ENCODE results near the gene ATRX. TPM values are rescaled to one million over a fixed set of nuclear protein-coding genes. Genes with fewer than 3 reads are reported as not detected.

The ATRX gene
- total and polyA plus RNA-seq, 3 donors from 2014 or later = 4.1 to 104 (median 84.4) TPM

DNA sequence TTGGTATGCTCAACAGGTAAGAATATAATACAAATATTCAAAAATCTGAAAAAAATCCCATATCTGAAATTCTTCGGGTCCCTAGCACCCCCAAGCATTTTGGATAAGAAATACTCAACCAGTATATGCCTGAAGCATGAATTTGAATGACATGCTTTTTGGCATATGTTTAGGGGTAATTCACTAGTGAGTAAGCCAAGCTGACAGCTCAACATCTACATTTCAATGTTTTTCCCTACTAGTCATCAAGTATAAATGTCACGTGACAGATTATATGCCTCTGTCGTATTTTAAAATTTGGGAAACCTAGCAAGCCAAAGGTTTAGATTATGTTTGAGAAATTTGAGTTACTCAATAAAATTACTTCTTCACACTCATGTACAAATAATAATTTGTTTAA, 213.7 kb downstream of the ATRX start:
- no peak for DNase-seq
- H3K9me3 ChIP-seq = no peaks in the 10 kb centered on the region
- H3K27me3 ChIP-seq = no peaks in the 10 kb centered on the region
- no peak overlapping the region for H3K4me3 ChIP-seq
- no peaks in the 10 kb centered on the region for H3K4me1 ChIP-seq
- intact Hi-C loops (cut with DNase I; ENCODE audit: low total_unique reads) = no loop called here
- WGBS, 2 donors = 99 to 100% methylated on average over 3 of the region's 3 CpGs
- no peak overlapping the region for H3K27ac ChIP-seq
- TF ChIP-seq, protein P1, sequence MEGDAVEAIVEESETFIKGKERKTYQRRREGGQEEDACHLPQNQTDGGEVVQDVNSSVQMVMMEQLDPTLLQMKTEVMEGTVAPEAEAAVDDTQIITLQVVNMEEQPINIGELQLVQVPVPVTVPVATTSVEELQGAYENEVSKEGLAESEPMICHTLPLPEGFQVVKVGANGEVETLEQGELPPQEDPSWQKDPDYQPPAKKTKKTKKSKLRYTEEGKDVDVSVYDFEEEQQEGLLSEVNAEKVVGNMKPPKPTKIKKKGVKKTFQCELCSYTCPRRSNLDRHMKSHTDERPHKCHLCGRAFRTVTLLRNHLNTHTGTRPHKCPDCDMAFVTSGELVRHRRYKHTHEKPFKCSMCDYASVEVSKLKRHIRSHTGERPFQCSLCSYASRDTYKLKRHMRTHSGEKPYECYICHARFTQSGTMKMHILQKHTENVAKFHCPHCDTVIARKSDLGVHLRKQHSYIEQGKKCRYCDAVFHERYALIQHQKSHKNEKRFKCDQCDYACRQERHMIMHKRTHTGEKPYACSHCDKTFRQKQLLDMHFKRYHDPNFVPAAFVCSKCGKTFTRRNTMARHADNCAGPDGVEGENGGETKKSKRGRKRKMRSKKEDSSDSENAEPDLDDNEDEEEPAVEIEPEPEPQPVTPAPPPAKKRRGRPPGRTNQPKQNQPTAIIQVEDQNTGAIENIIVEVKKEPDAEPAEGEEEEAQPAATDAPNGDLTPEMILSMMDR (IDR thresholded peaks at IDR 0.05) = no peak
- TF ChIP-seq POLR2A (IDR thresholded peaks at IDR 0.05) = no peak
- no peaks in the 10 kb centered on the region for H3K36me3 ChIP-seq (ENCODE audit: low read depth, missing control alignments)

DNA sequence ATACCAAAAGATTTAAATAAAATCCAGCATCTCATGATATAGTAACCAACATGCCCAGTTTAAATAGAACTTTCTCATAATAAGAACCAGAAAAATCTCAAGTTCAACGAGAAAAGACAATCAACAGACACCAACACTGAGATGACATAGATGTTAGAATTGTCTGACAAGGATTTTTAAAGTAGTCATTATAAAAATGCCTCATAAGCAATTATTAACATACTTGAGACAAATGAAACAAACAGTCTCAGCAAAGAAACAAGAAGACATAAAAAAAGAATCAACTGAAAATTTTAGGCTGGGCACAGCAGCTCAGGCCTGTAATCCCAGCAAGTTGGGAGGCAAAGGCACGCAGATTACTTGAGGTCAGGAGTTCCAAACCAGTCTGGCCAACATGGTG, 220.7 kb downstream of the ATRX start:
- intact Hi-C loops (cut with DNase I; ENCODE audit: low total_unique reads) = no loop called here
- no peaks in the 10 kb centered on the region for H3K27me3 ChIP-seq
- H3K27ac ChIP-seq = no peak overlapping the region
- no peaks in the 10 kb centered on the region for H3K4me1 ChIP-seq
- H3K9me3 ChIP-seq = no peaks in the 10 kb centered on the region
- TF ChIP-seq, protein P1 (IDR thresholded peaks at IDR 0.05) = no peak
- TF ChIP-seq POLR2A (IDR thresholded peaks at IDR 0.05) = no peak
- no peak for DNase-seq
- WGBS, 2 donors = 96 to 97% methylated on average over 2 of the region's 2 CpGs
- H3K36me3 ChIP-seq (ENCODE audit: low read depth, missing control alignments) = no peaks in the 10 kb centered on the region
- H3K4me3 ChIP-seq = no peak overlapping the region

DNA sequence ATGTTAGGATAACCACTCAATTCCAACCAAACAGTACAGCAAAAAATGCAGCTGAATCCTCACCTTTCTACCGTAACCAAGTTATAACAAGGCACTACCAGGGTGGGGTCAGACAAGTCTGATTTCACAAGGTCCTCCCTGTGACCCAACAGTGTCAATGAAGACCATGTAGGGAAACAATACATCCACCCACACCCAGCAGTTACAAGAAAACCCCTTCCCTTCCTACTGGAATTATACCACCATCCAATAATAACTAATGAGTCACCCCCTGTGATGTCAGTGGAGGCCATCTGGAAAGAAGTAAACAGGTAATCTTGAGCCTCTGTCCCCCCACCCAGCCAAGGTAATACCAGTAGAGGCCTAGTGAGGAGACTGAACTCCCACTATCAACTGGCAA, 221.2 kb downstream of the ATRX start:
- WGBS, 2 donors = 86% methylated on average over 1 of the region's 1 CpG; no CpG with 5 or more reads in 1 of the 2 donors
- no peaks in the 10 kb centered on the region for H3K36me3 ChIP-seq (ENCODE audit: low read depth, missing control alignments)
- no peaks in the 10 kb centered on the region for H3K27me3 ChIP-seq
- H3K4me3 ChIP-seq = no peak overlapping the region
- H3K9me3 ChIP-seq = no peaks in the 10 kb centered on the region
- no peaks in the 10 kb centered on the region for H3K4me1 ChIP-seq
- DNase-seq = no peak
- TF ChIP-seq, protein P1 (IDR thresholded peaks at IDR 0.05) = no peak
- TF ChIP-seq POLR2A (IDR thresholded peaks at IDR 0.05) = no peak
- H3K27ac ChIP-seq = no peak overlapping the region
- intact Hi-C loops (cut with DNase I; ENCODE audit: low total_unique reads) = no loop called here

DNA sequence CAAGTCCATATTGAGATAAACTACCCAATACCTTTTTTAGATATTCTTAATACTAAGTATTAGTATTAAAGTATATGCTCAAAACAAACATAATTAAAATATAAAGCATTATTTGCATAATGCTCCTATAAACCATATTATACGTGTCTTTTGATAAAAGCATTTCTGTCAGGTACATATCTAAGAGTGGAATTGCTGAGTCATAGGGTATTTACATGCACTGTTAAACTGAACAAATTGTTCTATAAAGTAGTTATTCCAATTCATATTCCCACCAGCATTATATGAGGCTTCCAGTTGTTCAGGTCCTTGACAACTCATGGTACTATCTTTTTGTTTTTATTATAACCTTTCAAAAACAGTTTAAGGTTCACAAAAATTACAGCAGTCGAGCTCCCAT, 224.6 kb downstream of the ATRX start:
- no peak for DNase-seq
- TF ChIP-seq, protein P1 (IDR thresholded peaks at IDR 0.05) = no peak
- TF ChIP-seq POLR2A (IDR thresholded peaks at IDR 0.05) = no peak
- Histone ChIP-seq H3K4me3 (no peak overlapping the region), H3K9me3 (no peaks in the 10 kb centered on the region), H3K36me3 (ENCODE audit: low read depth, missing control alignments) (no peaks in the 10 kb centered on the region), H3K27me3 (no peaks in the 10 kb centered on the region), H3K27ac (no peak overlapping the region), H3K4me1 (no peaks in the 10 kb centered on the region)
- 86 to 96% methylated on average over 2 of the region's 2 CpGs for WGBS, 2 donors
- intact Hi-C loops (cut with DNase I; ENCODE audit: low total_unique reads) = no loop called here

DNA sequence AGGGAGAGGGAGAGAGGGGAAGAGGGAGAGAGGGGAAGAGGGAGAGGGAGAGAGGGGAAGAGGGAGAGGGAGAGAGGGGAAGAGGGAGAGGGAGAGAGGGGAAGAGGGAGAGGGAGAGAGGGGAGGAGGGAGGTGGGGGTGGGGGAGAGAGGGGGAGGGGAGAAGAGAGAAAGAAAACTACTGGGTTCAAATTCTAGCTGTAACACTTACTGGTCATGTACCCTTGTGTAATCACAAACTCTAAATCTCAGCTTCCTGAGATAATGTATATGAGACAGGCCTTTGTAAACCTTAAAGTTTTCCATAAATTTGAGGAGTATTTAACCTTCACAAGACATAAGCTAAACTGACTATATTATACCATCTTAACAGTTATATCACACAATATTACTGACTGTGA, 229.7 kb downstream of the ATRX start:
- H3K27me3 ChIP-seq = no peaks in the 10 kb centered on the region
- no peaks in the 10 kb centered on the region for H3K36me3 ChIP-seq (ENCODE audit: low read depth, missing control alignments)
- TF ChIP-seq, protein P1 (IDR thresholded peaks at IDR 0.05) = no peak
- no peak for TF ChIP-seq POLR2A (IDR thresholded peaks at IDR 0.05)

More for the DNA sequence above, 229.7 kb downstream of the ATRX start:
- DNase-seq = no peak
- intact Hi-C loops (cut with DNase I; ENCODE audit: low total_unique reads) = no loop called here
- no peaks in the 10 kb centered on the region for H3K4me1 ChIP-seq
- H3K27ac ChIP-seq = no peak overlapping the region
- no peak overlapping the region for H3K4me3 ChIP-seq
- H3K9me3 ChIP-seq = no peaks in the 10 kb centered on the region

Data from testis (tissue), 3 donors.